Dermis blood vessel endothelial cell (primary cell): ENCODE results near the gene PDGFB. TPM values are rescaled to one million over a fixed set of nuclear protein-coding genes. Genes with fewer than 3 reads are reported as not detected.

ENCODE experiments used
- DNase-seq: peaks from one replicate; pipeline ENCODE4 v3.0.0; 2010
- total RNA-seq: library from RNA; depleted of rRNA; stranded (reverse); fragments of >200 nt; gene quantifications from 2 replicates; pipeline ENCODE4 v1.2.3, GENCODE V29; 2014

Gene PDGFB
- total RNA-seq, 1 donor from 2014 or later, result 75.7 TPM

DNA sequence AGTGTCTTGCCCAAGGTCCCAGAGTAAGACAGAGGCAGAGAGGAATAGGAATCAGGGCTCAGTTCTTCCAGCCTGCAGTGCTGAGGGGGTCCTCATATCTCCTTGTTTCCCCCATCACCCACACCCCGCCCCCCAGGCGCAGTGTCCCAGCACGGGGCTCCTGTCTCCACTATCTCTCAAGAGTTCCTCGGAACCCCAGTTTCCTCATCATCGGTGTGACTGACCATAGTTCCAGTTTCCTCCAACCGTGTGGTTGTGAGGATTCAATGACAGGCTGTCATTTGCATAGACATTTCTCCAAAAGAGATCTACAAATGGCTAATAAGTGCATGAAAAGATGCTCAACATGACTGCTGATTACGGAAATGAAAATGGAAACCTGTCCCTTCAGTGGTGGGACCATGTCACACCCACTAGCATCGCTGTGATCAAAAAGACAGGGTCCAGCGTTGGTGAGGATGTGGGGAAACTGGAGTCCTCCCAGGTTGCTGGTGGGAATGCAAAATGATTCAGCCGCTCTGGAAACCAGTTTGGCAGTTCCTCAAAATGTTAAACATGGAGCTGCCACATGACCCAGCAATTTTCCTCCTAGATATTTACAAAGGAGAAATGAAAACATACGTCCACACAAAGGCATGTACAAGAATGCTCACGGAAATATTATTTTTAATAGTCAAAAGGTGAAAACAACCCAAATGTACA lies 31.8 kb upstream of the PDGFB start:
- no peak for DNase-seq

DNA sequence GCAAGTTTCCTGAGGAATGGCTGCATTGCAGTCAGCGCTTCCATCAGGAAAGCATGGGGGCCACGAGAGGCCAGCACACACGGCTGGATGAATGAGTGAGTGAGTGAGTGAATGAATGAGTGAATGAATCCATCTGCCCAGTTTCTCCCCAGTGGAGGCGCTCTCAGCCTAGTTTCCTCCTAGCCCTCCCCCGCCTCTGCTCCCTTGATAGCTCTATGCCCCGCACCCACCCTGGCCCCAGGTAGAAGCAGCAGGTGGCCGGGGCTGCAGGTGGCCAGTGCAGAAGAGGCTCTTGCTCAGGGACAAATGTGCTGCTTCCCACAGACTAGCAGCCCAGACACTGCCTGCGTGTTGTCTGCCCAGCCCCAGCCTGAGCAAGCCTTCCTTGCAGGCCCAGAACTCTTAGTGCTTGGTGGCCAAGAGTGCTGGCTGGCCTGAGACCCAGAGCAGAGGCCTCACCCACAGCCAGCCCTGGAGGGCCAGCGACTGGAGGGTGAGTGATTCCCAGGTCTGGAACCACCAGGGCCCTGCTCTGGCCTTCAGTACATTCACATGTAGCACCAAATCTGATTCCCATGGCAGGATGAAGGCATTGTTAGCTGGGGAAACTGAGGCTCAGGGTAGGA lies 31.1 kb upstream of the PDGFB start:
- DNase-seq, result no peak

DNA sequence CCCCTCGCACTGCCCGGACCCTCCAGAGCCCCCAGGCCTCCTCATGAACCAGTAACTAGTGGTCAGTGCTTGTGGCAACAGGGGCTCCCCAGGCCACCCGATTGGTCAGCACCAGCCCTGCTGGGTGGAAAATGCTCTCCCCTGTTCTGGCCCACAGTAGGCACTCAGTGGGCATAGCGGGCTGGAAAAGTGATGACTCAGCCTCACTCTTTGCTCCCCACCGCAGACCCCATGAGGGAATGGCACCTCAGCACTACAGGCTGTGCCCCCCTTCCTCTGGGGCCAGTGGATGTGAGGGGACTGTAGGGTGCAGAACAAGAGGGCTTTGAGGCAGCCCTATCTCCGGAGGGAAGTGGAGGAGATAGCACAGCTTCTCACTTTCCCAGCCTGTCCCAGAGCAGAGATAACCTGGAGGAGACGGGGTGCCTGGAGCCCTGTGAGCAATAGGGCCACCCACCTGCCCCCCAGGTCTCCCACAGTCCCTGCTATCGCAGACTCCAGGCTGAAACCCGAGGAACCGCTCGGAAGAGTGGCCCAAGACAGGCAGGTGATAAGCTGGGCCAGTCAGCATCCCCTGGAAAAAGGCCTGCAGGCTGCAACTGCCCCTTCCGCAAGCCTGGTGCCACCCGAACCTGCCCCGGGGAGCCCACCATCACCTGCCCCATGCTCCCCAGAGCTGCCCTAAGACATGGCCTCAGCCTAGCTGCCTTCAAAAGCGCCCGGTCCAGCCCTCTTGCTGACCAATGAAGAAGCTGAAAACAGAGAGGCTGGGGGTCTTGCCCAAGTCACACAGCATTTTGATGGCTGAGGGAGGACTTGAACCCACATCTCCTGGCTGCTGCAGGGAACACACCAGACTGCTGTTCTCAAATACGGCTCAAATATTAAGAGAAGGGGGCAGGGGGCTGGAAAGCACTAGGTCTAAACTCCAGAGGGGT lies 29.4 kb upstream of the PDGFB start:
- DNase-seq, result no peak

DNA sequence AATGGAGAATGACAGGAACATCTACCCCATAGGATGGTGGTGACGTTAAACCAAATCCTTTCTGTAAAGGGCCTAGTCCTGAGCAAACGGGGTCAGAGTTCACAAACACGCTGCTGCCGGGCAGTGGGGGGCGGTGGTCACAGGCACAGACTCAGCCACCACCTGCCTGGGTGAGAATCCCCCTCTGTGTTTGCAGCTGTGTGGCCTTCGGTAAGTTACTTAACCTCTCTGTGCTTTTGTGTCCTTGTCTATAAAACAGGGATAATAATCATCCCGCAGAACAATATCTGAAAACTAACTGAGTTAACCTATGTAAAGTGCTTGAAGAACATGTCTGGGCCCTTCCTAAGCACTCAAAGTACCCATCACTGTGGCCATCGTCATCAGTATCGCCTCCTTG lies 26.0 kb upstream of the PDGFB start:
- no peak for DNase-seq

DNA sequence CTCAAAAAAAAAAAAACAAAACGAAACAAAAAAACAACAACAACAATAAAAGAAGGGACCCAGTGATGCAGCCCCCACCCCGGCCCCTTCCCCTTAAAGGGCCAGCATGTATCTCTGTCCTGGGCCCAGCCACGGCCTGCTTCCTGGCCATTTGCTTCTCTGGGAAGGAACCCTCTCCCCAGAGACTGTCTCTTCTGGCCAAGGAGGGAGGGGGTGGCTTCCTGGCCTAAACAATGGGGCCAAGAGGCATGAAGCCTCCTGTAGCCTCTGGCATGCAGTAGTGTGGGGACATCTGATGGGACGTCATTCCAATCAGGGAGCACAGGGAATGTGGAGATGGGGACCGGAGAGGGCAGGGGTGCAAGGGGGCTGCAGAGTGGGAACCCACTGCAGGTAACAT lies 25.5 kb upstream of the PDGFB start:
- peak; percentile 66 for DNase-seq

DNA sequence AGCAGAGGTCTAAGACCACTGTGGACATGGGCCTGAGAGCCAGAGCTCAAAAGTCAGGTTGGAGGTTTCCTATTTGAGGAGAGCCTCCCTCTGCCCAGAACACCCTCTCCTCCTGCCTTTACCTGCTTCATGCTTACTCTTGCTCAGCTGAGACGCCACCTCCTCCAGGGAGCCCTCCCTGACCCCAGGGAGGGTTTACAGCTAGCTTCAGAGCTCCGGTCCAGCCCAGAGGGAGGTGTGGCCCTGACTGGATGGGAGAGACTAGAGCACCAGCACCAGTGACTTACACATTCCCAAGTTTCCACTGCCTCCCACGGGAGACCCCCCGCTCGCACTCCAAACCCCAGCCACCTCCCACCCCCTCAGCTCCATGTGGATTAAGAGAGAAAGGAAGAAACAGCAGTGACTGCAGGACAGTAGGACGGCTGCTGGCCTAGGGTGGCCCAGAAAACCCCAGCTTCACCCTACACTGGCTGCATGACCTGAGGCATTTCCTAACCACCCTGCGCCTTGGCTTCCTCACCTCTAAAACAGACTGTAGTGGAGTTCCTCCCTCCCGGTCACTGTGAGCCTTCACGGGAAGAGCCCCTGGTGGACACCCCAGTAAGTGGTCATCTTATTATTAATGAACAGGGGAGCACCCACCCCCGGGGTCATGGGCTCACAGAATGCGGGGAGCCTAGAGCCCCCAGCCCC lies 24.5 kb upstream of the PDGFB start:
- DNase-seq, result no peak

DNA sequence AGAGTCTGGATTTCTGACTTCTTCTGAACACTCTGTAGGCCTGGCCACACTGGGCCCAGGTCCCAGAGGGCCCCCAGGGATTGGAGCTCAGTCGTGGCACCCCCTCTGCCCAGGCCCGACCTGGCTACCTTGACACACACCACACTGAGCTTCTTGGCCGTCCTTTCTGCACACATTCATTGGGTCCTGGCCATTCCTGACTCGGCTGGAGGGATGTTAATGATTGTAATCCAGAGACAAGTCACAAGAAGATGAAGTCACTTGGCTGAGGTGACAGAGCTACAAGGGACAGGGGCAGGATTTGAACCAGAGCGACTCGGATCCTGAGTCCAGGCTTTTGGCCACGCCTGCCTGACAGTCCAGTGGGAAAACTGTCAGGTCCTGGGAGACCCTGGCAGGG lies 23.9 kb upstream of the PDGFB start:
- DNase-seq, result no peak

DNA sequence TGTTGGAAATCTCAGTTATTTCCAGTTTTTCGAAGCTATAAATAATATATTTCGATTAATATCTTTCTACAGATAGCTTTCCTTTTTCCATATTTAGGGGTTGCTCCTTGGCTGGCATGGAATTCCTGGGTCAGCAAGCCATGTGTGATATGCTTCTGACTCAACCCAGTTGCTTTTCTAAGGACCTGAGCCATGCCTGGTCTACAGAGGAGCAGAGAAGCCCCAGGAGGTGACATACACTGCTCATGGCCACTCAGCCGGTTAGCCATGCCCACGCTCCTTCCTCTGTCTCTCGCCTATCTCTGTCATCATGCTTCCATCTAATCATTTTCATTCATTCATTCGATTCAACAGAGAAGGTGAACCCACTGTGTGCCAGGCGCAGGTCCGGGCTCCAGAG lies 23.2 kb upstream of the PDGFB start:
- no peak for DNase-seq

DNA sequence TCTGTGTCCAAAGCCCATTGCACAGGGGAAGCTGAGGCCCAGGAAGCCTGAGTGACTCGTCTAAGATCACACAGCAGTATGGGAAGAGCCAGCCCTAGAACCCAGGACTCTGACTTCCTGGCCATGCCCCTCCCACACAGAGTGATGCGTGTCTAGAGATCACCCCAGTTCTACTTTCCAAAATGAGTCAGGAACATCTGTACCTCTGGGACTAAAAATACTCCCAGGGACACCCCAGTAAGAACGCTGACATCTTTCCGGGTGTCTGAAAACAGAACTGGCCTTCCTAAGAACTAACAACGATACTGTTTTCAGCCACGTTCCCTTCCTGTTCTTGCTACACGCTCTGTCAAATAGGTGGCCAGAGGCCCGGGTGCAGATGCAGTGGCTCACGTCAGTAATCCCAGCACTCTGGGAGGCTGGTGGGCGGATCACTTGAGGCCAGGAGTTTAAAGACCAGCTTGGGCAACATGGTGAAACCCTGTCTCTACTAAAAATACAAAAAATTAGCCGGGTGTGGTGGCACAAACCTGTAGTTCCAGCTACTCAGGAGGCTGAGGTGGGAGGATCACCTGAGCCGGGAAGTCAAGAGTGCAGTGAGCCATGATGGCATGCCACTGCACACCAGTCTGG lies 21.7 kb upstream of the PDGFB start:
- no peak for DNase-seq

DNA sequence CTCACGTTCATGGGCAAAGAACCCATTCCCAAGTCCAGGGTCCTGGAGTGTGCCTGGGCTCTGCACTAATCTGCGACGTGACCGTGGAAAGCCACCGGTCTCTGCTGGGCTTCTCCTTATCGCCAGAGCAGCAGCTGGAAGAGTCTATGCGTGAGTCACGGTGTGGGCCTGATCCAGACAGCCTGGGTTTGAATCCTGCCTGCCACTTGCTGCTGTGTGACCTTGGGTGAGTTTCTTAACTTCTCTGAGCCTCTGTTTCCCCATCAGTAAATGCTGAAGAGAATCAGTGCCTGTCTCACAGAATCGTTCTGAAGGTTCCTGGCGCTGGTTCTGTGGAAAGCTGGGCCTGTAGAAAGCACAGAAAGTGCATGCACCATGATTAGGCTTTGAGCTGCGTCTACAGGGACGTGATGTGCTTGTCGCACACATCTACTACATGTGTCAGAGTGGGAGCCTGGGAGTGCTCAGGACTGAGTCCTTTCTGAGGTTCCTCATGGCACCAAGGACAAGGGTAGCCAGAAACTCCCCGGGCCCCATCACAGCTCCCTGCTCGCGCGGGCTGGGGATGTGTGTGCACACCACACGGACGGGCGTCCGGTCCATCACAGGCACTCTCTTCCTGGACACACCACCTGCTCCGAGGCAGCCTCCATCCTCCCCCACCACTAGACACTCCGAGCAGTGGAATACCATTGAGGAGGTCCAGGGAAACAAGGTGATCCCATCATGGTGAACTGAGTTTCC lies 20.5 kb upstream of the PDGFB start:
- no peak for DNase-seq

DNA sequence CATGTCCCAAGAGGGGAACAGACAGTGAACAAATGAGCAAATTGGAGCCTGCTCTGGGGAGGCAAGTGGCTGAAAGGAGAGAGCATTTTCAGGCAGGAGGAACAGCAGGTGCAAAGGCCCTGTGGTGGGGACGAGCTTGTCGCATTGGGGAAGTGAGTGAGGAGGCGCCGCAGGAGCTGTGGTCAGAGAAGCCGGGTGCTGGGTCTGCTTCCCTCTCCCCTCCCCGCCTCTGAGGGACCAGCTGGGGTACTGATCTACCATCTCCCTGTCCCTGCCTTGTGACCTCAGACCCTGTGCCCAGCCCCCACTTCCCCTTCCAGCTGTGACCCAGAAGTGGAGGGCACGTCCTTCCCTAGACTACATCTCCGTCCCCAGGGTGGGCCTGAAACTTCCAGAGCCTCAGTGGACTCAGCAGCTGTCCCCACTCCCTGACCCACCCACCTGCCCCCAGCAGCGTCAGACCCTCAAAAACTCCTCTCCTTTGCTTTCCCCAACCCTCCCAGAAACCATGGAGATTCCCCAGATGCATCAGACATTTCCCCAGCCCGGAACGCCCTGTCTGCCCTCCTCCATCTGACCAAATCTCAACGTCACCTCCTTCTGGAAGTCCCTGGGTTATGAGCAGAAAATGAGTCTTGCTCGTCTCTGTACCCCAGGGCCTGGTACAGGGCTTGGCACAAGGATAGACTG lies 19.7 kb upstream of the PDGFB start:
- no peak for DNase-seq

DNA sequence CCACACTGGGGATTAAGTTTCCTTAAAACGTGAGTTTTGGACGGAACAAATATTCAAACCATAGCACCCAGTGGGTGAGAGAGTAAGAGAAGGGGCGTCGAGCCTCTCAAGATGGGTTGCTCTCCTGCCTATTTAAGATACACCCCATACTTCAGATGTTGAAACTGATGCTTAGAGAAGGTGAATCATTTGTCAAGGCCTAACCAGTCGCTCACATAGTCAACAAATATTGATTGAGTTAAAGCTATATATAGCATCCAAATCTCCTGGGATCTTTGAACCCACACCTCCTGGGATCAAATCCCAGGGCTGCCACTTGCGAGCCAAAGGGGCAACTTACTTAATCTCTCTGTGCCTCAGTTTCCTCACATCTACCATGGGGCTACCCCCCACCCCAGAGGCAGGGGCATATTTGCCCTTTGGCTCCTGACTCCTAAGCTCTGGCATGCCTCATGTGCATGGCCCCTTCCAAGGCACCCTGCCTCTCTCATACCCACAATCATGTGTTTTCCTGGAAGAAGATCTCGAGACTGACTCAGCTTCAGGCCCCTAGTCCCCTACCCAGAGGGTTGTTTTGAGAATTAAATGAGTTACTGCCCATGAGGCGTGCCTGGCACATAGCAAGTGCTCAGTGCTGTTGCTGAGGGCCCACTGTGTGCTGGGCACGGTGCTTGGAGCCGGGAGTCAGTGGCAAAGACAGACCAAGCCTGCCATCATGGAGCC lies 19.0 kb upstream of the PDGFB start:
- no peak for DNase-seq

DNA sequence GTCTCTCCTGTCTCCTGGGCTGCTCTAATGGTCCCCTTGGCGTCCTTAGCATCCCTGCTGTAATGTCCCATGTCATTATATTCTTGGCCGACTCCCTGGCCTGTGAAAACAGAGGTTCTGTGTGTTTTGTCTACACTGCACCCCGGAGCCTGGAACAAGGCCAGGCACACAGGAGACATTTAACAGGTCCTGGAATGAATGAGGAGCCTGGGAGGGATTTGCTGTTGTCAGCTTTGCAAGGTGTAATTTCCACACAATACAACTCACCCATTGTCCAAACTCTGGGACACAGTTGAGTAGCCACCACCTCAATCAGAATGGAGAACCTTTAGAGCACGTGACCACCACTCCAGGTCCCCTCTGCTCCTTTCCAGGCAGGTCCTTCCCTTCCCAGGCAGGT lies 14.9 kb upstream of the PDGFB start:
- DNase-seq, result no peak

DNA sequence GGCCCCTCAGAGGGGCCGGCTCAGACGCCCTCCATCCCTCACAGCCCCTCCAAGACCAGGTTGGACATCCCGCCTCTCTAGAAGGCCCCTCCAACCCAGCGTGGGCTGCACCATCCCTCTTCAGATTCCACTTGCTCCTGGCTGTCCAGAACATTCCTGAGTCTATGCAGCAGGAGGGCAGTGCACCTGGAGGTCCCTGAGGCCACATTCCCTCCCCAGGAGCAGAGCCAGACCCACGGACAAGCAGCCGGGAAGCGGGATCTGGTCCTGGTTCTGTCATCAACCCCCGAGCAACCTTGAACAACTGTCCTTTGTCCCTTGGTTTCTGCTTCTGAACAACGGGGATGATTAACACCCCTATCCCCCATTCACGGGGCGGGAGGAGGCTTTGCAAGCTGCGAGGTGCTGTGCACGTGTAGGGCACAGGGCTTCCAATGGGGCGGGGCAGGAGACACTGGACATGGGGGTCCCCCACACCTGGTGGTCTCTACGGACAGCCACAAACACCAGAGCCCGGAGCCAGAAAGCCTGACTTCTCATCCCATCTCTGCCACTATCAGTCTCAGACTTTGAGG lies 13.2 kb upstream of the PDGFB start:
- no peak for DNase-seq

DNA sequence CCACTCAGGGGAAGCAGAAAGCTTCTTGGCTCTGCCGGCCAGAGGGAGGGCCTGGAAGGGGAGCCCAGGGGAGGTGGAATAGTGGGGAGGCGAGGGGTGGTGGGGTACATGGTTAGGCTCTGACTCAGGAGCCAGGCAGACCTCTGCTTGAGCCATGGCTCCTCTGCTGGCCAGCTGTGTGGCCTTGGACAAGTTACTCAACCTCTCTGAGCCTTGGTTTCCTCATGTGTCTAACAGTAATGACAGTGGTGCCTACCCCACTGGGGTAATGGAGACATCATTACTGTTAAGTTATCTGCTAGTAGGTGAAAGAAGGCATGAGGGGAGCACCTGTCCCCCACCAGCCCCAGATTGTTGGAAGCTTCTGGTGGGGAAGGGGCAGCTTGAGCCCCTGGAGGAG lies 12.2 kb upstream of the PDGFB start:
- DNase-seq, result no peak

DNA sequence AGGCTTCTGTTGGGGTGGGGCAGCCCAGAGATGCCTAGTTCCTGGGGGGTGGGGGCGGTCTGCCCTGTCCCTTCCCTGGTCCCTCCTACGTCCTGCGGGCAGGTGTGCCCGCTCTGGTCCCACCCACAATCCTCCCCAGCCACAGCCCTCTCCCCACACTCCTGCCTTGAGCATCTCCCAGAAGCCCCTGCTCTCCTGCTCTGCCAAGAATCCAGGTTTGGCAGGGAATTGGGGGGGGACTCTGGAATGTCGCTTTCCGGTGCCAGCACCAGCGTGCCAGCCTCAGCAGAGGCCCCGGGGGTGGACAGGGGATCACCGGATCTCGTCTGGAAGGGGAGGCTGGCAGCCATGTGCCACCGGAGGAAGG lies 11.4 kb upstream of the PDGFB start:
- no peak for DNase-seq

DNA sequence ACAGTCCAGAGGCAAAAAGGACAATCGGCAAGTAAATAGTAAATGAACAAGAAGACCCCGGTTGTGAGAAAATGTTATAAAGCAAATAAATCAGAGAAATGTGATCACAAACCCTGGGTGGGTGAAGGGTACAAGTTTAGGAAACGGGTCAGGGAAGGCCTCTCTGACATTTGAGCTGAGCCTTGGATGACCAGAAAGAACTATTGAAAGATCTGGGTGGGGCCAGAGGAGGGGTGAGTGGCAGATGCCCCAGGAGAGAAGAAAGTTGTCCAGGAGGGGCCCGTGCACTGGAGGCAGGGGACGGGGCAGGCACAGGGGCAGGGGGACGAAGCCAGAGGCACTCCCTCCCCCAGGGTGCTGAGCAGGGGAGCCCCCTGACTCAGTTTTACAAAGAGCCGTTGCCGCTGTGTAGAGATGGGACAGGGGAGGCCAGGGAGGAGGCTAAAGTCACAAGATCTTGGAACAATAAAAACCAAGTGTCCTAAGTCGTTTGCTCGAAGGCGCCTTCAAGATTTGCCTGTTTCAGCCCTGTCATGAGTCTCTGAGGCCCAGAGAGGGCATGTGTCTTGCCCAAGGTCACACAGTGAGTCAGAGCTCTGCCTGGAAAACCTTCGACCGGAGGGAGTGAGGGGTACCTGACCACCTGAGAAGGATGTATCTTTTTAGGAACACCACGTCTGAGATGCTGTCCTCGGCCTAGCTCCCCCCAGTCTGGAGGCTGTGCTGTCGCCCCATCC lies 10.8 kb upstream of the PDGFB start:
- no peak for DNase-seq

DNA sequence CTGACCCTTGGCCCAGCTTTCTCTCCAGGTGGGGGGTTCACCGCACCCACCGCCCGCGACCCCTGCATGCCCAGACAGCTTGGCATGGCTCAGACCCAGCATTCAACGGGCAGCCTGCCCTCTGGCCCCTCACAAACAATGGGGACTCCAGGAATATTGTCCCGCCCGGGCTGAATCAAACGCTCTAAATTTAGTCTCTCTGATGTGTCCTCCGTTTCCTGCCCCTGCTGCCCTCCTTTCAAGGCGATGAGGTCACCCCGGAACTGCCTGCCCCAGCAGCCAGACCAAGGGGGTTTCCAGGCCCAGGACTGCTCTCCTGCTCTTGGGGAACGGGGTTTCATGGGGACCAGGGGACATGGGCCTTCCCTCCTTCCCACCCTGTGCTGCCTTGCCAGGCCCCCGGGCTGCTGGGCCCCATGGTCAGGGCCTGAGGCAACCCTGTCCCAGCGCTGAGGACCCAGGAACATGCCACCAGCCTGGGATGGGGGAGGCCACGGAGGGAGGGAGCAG lies 10.1 kb upstream of the PDGFB start:
- DNase-seq, result peak; percentile 81

DNA sequence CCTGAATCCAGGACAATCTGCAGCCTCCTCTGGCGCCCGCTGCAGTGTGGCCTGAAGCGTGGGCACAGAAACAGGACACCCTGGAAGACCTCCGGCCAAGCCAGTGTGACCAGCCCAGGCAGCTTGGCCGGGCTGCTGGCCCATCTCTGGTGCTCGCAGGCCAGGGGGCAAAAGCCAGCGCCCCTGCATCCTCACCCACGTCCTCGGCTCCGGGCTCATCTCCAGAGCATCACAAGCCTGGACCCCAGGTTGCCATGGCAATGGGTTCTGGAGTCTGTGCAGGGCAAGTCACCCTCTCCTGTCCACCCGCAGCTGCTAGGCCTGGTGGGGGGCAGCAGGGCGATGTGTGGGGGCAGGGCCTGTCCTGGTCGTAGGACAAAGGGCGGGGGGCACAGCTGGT lies 9.3 kb upstream of the PDGFB start:
- no peak for DNase-seq
